HFF-Myc (cell line): ENCODE measurements around the gene EPB41.
"Not testable (repeated sequence)": the region's sequence is repeated elsewhere in the genome, so short reads cannot be mapped to it uniquely, and the experiment has no call there.

Experiments
- DNase-seq: peaks from one replicate; pipeline ENCODE4 v3.0.0-alpha.2; 2011; ENCODE audit warnings: low read depth; ENCODE audit errors: extremely low read depth
- H3K4me3 ChIP-seq: replicated peaks from 2 replicates; pipeline ENCODE4 v1.5.1; 2011; ENCODE audit warnings: low read depth, mild to moderate bottlenecking, control low read depth, low read length
- CTCF ChIP-seq: IDR thresholded peaks from 2 replicates; pipeline ENCODE4 v1.5.1; 2012; ENCODE audit warnings: mild to moderate bottlenecking, low read depth, low read length, control low read depth; ENCODE audit errors: missing control alignments

EPB41 gene

DNA sequence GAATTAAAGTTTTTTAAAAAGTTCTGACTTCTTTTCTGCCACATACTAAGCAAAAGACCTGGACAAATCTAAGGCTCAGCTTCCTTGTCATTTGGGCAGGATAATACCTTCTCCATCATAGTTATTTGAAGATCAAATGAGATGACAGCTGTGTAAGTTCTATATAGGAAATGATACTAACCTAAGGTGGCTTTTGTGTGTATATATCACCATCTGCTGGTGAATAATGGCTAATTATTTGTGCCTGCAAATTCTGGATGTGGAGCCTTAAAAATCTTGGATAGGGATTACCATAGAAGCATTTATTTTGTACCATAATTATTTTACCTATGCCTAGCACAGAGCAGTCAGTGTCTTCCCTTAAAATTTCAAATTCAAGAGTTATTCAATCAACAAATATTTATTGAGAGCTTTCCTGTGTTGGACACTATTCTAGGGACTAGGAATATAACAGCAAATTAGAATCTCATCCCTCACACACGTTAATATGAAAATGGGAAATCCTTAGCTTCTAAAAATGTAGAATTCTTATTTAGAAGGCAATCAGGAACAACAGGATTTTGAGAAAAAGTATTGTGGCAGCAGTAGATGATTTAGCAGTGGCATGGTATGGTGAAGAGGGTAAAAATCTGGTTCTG is 119.6 kb downstream of the EPB41 start:
- TF ChIP-seq CTCF: peak; percentile 41
- no peak for DNase-seq
- H3K4me3 ChIP-seq: no peak overlapping the region

DNA sequence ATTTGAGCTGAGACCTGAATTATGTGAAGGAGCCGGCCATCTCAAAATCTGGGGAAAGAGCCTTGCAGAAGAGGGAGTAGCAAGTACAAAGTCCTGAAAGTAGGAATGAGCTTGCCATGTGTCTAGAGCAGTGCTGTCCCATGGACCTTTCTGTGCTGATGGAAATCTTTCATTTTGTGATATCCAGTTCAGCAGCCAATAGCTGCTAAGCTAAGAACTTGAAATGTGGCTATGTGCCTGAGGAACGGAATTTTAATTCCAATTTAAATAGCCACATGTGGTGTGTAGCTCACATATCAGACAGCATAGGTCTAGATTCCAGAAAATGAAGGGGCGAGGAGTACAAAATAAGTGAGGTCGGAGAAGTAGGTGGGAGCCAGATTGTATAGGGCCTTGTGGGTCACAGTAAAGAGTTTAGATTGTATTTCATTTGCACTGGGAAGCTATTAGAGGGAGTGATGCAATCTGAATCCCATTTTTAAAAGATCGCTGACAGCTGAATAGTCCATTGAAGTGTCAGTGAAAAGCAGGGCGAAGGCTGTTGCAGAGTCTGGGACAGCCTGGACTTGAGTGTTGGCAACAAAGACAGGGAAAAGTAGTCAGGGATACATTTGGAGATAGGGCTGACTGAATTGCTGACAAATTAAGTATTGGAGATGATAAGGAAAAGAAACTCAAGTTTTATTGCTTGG is 129.1 kb downstream of the EPB41 start:
- H3K4me3 ChIP-seq: no peak overlapping the region
- no peak for TF ChIP-seq CTCF
- DNase-seq: no peak

DNA sequence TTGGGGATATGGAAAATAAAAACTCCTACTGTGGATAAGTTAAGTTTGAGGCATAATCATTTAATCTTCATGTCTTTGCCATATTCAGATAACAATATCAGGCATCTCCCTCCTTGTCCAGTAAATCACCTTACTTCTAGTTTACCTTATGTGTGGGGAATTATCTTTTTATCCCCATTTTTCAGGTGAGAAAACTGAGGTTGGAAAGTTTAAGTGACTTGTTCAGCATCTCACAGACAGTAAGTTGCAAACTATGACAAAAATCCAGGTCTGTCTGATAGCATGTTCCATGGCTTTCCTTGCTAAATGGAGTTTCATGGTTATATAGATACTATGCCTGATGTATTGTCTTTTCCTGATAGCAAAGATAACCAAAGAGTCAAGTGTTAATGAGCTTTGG is 129.6 kb downstream of the EPB41 start:
- DNase-seq: no peak
- TF ChIP-seq CTCF: no peak
- H3K4me3 ChIP-seq: no peak overlapping the region

DNA sequence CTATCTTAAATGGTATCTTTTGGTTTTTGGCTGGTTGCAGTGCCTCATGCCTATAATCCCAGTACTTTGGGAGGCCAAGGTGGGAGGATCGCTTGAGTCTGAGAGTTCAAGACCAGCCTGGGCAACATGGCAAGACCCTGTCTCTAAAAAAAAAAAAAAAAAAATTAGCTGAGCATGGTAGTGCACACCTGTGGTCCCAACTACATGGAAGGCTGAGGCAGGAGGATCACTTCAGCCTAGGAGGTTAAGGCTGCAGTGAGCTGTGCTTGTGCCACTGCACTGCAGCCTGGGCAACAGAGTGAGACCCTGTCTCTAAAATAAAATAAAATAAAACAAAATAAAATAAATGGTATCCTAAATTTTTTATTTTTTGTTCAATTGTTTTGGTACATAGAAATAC is 131.3 kb downstream of the EPB41 start:
- DNase-seq: not testable (repeated sequence)

GRCh38 chr1:29047142-29047541 is 132.8 kb downstream of the EPB41 start:
- H3K4me3 ChIP-seq: no peak overlapping the region
- DNase-seq: no peak
- no peak for TF ChIP-seq CTCF

More for the DNA sequence above, 131.3 kb downstream of the EPB41 start:
- H3K4me3 ChIP-seq: not testable (repeated sequence)

DNA sequence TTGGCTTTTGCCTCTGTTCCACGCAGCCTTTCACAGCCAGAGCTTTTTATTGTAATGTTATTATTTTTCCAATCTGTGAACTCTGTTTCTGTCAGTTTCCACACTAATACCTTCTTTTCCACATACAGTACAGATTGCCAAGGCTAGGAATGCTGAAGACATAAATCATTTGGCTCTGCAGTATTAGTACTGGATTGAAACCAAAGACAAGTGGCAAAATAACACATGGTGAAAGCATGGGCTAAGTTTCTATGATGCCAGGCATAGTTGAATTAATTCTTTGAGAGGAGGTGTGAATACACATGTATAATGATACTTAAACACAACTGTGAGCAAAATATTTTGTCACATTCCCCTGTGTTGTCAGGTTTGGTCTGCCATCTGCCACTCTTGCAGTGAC is 135.8 kb downstream of the EPB41 start:
- H3K4me3 ChIP-seq: no peak overlapping the region
- no peak for DNase-seq
- no peak for TF ChIP-seq CTCF

- no peak overlapping the region for H3K4me3 ChIP-seq
- DNase-seq: no peak
- no peak for TF ChIP-seq CTCF
Observed at GRCh38 chr1:29052100-29052499, 137.7 kb downstream of the EPB41 start.
